ENCODE results near the gene MUL1.
A peak's percentile ranks its signal among the peaks of the same experiment; 100 is the strongest.

MUL1 gene

DNA sequence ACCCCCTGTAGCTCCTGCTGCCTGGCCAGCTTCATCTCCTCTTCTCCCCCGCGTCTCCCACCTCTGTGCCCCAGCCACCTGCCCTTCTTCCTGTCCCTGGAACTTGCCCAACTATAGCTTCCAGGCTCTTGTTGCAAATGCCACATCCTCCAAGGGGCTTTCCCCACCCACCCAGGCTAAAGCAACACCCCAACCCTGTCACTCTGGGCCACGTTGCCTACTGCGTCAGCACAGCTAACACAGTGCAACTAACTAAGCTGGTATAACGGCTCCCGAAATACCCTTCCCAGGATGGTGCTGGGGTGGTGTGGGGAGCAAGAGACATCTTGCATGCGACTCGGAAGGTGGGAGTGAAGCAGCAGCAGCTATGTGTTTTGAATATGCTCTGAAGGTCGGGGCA lies 41.7 kb downstream of the MUL1 start:
- peak; percentile 45 to 53 for DNase-seq

DNA sequence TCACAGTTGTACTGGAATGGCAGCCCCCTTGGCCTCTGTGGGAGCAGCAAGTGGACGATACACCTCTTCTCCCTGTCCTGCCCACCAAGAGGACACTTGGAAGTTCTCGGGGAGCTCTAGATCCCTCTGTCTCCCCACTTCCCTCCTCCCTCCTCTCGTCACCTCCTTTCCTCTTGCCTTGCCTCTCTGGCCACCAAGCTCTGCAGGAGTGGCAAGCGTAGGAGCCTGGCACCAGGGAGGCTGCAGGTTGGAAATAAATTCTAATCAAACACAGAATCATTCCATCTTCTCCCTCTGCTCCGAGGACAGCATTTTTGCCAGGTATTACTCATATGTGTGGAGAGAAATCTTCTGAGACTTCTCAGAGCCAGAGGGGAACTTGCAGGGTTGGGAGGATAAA lies 42.8 kb downstream of the MUL1 start:
- no peak for DNase-seq

DNA sequence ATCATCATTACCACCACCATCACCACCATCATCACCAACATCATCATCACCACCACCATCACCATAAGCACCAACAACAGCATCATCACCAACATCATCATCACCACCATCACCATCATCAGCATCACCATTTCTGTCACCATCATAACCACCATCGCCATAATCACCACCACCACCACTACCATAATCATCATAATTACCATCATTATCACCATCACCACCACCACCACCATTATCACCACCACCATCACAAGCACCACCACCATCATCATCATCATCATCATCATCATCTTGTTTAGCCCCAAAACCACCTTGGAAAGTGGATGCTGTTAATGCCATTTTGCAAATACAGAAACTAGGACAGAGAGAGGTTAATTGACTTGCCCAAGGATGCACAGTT lies 44.4 kb downstream of the MUL1 start:
- no peak for DNase-seq

DNA sequence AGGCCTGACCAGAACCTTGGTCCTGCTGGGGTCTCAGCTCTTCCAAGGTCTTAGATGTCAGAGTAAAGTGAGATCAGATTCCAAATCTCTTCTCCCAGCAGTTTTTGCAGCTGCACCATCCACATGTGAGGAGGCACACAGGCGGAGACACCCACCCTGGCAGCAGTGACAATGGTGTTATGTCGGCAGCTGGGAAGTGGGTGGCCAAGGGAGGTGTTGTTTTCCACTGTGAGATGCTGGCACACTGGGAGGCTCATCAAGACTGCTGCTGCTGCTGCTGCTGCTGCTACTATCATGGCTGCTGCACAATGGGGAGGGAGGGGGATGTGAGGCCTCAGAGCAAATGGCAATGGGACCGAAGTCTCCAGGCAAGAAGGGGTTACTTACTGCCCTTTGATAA lies 45.6 kb downstream of the MUL1 start:
- DNase-seq: no peak

DNA sequence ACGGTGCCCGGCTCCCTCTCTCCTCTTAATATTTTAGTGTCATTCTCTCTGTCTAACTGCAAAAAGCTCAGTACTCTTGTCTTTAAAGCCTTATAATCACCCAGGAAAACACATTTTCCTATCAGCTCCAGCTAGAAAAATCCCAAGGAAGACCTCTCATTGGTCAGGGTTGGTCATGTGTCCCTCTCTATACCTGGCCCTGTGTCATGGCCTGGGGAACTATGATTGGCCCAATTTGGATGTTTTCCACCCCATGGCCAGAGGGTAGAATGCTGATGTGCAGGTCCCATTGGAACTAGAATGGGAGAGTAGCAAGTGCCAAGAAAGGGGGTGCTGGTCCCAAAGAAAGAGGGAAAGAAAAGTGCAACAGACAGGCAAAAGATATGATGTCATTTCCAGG lies 49.2 kb downstream of the MUL1 start:
- no peak for DNase-seq

DNA sequence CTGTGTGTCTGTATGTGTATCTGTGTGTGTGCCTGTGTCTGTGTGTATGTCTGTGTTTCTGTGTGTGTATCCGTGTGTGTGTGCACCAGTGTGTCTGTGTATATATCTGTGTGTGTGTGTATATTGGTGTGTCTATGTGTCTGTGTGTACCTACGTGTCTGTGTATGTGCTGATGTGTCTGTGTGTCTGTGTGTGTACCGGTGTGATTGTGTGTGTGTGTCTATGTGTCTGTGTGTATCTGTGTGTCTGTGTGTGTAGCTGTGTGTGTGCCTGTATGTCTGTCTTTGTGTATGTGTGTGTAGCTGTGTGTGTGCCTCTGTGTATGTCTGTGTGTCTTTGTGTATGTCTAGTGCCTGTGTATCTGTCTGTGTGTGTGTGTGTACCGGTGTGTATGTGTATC lies 53.9 kb downstream of the MUL1 start:
- DNase-seq: no peak

DNA sequence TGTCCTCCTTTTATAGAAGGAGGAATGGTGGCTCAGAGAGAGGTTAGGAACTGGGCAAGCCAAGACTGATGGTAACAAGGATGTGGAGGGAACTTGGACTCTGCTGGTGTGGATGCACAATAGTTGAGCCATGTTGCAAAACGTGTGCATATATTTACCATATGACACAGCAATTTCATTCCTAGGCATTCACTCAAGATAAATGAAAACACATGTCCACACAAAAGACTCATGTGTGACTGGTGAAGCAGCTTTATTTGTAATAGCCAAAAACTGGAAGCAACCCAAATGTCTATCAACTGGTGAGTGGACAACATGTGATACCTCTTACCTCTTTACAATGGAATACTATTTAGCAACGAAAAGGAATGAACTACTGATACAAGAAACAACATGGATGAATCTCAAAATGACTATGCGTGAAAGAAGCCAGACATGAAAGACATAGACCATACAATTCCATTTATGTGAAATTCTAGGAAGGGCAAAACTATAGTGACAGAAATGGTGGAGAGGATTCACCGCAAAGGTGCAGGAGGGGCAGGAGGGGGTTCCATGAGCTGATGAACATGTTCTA lies 58.1 kb downstream of the MUL1 start:
- DNase-seq: no peak
